ENCODE measurements around the gene LMNTD1.

GRCh38 chr12:25594376-25594775, 41.3 kb upstream of the LMNTD1 start:
- TF ChIP-seq CTCF (IDR thresholded peaks at IDR 0.05; ENCODE audit: low read depth, low read length, poor library complexity, severe bottlenecking) (no peak), EZH2phosphoT487 (IDR thresholded peaks at IDR 0.05; ENCODE audit: borderline replicate concordance, low read length) (no peak)

Measured in DOHH2 (cell line).